Uterus (tissue), 2 donors: Measurements from ENCODE around the gene HS3ST2.

Experiments used
- POLR2A ChIP-seq, 2 donors: fragments of 450-650 bp; IDR thresholded peaks; one replicate each; pipeline ENCODE4 v1.6.1; 2016; ENCODE audit warnings: antibody characterized with exemption in 2 of 2, mild to moderate bottlenecking in 1 of 2, moderate library complexity in 1 of 2
- TF ChIP-seq, protein P1 (sequence below), 4 experiments: fragments of 200-600 bp in 2 of 4; fragments of 450-650 bp in 2 of 4; sonication (generic) in 2 of 4; IDR thresholded peaks; one replicate each; pipeline ENCODE4 v1.5.1; 2016 to 2019; ENCODE audit warnings: antibody characterized with exemption in 4 of 4, mild to moderate bottlenecking in 2 of 4, moderate library complexity in 1 of 4

GRCh38 chr16:22900863-22901262, 86.9 kb downstream of the HS3ST2 start:
- TF ChIP-seq, protein P1, sequence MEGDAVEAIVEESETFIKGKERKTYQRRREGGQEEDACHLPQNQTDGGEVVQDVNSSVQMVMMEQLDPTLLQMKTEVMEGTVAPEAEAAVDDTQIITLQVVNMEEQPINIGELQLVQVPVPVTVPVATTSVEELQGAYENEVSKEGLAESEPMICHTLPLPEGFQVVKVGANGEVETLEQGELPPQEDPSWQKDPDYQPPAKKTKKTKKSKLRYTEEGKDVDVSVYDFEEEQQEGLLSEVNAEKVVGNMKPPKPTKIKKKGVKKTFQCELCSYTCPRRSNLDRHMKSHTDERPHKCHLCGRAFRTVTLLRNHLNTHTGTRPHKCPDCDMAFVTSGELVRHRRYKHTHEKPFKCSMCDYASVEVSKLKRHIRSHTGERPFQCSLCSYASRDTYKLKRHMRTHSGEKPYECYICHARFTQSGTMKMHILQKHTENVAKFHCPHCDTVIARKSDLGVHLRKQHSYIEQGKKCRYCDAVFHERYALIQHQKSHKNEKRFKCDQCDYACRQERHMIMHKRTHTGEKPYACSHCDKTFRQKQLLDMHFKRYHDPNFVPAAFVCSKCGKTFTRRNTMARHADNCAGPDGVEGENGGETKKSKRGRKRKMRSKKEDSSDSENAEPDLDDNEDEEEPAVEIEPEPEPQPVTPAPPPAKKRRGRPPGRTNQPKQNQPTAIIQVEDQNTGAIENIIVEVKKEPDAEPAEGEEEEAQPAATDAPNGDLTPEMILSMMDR (IDR thresholded peaks at IDR 0.05) = no peak
- no peak for TF ChIP-seq POLR2A (IDR thresholded peaks at IDR 0.05)
